GM15510 (cell line): ENCODE data around the gene ZKSCAN1.
A peak's percentile ranks its signal among the peaks of the same experiment; 100 is the strongest.

Experiments used
- POLR2A ChIP-seq: IDR thresholded peaks from 3 replicates; pipeline ENCODE4 v1.6.1; 2011; ENCODE audit warnings: borderline replicate concordance; ENCODE audit not compliant: insufficient read length; ENCODE audit errors: extremely low read depth

ZKSCAN1 gene

GRCh38 chr7:100064162-100064561 lies 48.8 kb downstream of the ZKSCAN1 start:
- no peak for TF ChIP-seq POLR2A

- no peak for TF ChIP-seq POLR2A
Measured at GRCh38 chr7:100065452-100066186, 50.2 kb downstream of the ZKSCAN1 start.

- TF ChIP-seq POLR2A, result no peak
Measured at GRCh38 chr7:100066953-100067352, 51.6 kb downstream of the ZKSCAN1 start.

DNA sequence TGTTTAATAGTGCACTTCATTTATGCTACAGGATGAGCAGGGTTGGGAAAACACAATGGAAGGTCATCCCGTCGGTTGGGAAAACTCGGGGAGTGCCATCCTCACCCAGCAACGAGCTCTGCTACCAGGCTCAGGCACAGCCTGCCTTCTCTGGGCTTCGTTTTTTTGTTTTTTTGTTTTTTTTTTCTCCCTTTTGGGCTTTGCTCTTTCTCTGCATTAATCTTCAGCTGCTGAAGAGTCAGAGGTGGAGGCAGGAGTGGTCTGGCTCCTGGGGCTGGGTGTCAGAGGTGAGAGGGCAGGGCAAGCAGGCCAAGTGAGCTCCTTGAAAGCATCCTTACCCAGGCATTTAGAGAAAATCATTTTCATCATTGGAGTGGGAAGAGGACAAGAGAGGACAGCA lies 54.6 kb downstream of the ZKSCAN1 start:
- TF ChIP-seq POLR2A, result no peak

- TF ChIP-seq POLR2A, result no peak
Measured at GRCh38 chr7:100071018-100071723, 55.8 kb downstream of the ZKSCAN1 start.

GRCh38 chr7:100072462-100072861 lies 57.1 kb downstream of the ZKSCAN1 start:
- no peak for TF ChIP-seq POLR2A

- TF ChIP-seq POLR2A, result no peak
Measured at GRCh38 chr7:100074841-100075240, 59.4 kb downstream of the ZKSCAN1 start.

- no peak for TF ChIP-seq POLR2A
Measured at GRCh38 chr7:100075418-100075817, 60.0 kb downstream of the ZKSCAN1 start.

GRCh38 chr7:100077205-100077604 lies 61.8 kb downstream of the ZKSCAN1 start:
- no peak for TF ChIP-seq POLR2A

DNA sequence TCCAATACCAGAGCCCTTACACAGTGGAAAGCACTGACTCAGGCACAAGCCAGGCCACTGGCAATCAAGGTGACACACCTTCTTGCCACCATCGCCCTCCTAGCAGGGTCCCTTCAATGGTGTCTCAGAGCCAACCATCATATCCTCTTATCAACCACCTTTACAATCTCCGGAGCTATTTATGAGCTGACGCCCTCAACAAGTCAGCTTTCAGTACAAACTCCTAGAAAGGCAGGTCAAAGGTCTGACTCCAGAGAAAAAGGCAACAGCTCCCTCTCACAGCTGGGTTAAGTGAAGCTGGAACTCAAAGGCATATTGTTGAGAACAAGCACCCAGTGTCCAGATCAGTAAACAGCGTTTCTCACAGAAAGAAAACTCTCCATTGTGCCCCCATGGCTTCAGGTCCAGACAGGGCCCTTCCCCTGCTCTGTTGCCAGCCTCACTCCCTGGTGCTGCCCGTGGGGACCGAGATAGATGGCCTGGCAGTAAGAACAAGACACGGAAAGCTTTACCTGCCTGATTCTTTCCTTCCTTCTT lies 63.7 kb downstream of the ZKSCAN1 start:
- TF ChIP-seq POLR2A, result no peak

GRCh38 chr7:100080907-100081534 lies 65.6 kb downstream of the ZKSCAN1 start:
- TF ChIP-seq POLR2A, result no peak

DNA sequence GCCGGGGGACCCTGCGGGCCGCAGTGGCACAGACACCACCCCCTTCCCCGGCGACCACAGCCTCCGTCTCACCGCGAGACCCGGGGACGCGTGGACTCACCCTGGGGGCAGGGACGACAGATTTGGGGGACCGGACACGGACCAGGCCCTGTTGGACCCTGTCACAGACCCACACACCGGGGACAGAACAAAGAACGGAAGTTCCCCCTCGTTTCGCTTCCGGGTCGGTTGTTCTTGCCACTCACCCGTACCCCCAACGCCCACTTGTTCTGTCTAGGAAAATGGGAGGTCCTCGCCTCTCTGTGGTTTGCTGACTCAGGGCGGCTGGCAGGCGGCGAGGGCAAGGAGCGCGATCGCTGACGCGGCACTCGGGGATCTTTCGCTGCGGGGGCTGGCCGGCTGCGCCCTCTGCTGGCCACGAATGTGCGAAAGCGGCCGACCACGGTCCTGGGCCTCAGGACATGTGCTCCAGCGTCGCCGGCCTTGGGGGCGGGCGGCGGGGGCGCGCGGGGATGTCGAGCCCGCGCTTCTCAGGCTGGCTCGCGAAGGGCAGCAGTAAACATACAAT lies 66.2 kb downstream of the ZKSCAN1 start, which contains the start of gene ZNF3:
TSS of gene ZNF3 (minus strand) at position 189 of the 568 bp plus-strand sequence. CDS start 4,366 bp downstream, outside the sequence.
- TF ChIP-seq POLR2A, result peak; percentile 62

GRCh38 chr7:100082978-100083377 lies 67.6 kb downstream of the ZKSCAN1 start:
- no peak for TF ChIP-seq POLR2A

- no peak for TF ChIP-seq POLR2A
Measured at GRCh38 chr7:100085515-100085914, 70.1 kb downstream of the ZKSCAN1 start.
